ENCODE data around the gene ZNF784. TPM values are rescaled to one million over a fixed set of nuclear protein-coding genes. Genes with fewer than 3 reads are reported as not detected.

The ZNF784 gene
- total and polyA plus RNA-seq, 2 of the 4 experiments (the other 2 are of a cell fraction), result 2.5 to 3.7 TPM

DNA sequence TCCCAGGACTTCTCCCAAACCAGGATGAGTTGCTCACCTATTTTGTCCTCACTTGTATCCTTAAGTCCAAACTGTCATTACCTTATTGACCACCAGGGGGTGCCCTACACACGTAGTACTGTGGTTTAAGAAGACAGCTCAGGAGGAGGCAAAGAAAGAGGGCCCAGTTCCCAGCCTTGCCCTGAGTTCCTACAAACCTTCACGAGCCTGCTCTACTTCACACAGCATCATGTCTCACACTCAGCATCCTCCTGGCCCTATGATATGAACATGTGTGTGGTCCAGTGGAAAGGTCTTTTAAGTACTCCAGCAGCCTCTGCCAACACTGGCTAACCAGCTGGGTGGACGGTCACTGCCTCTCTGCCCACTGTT, 8.1 kb upstream of the ZNF784 start (continued):
- TF ChIP-seq POLR2A (IDR thresholded peaks at IDR 0.05; ENCODE audit: low read depth, low read length), result 0 out of 2 replicates have a peak, but pooled peaks have one; percentile 42

GRCh38 chr19:55626350-55626749, 2.0 kb upstream of the ZNF784 start:
- no peak overlapping the region for H2BK20ac ChIP-seq (ENCODE audit: low read depth, low read length)
- intact Hi-C loops (cut with micrococcal nuclease), result no loop called here

More at GRCh38 chr19:55626350-55626749, 2.0 kb upstream of the ZNF784 start:
- ATAC-seq (ENCODE audit: low read depth) (no peak), DNase-seq (no peak)
- no peak overlapping the region for H3K56ac ChIP-seq (ENCODE audit: extremely low read depth, insufficient read depth, low read length)
- peaks cover 6% of the 10 kb centered on the region; the same call in 1 of the 2 replicates for H3K36me3 ChIP-seq (ENCODE audit: control insufficient read depth, insufficient read depth, low read length)
- H2AFZ ChIP-seq (replicated peaks; ENCODE audit: low read length, poor library complexity), result no peak overlapping the region
- no peak overlapping the region for H3K27ac ChIP-seq (ENCODE audit: insufficient read depth, low read length)
- POLR2A ChIA-PET (ENCODE audit: unreplicated experiment), result interaction anchor here (0.7 kb wide), 1 partner anchor 28 kb away, joined by 3 read pairs; the partner anchor contains the start of gene U2AF2
- no peak overlapping the region for H2AK9ac ChIP-seq (replicated peaks; ENCODE audit: low read depth, low read length, poor library complexity)
- no peak overlapping the region for H3K23ac ChIP-seq (ENCODE audit: low read depth, low read length)
- no peak overlapping the region for H4K91ac ChIP-seq (ENCODE audit: insufficient read depth, low read depth, low read length)
- no peak overlapping the region for H2BK5ac ChIP-seq (ENCODE audit: low read depth, low read length, poor library complexity, severe bottlenecking)
- no peak overlapping the region for H2BK15ac ChIP-seq (ENCODE audit: low read depth, low read length)
- no peak overlapping the region for H2AK5ac ChIP-seq (ENCODE audit: low read depth, low read length)
- H4K5ac ChIP-seq (ENCODE audit: low read depth, low read length), result no peak overlapping the region
- WGBS, 2 experiments (ENCODE audit: extremely low coverage in 2 of 2, insufficient read length in 1 of 2), result 80% methylated on average over 3 of the region's 11 CpGs; no CpG with 5 or more reads in 1 of the 2 experiments
- no TSS peak for BruUV-seq (replicated peaks)
- no peaks in the 10 kb centered on the region; the same call in 1 of the 2 replicates for H4K20me1 ChIP-seq (ENCODE audit: insufficient read depth, low read length)
- no peak overlapping the region for H3K4ac ChIP-seq (ENCODE audit: low read depth, low read length)
- no peak overlapping the region for H2BK120ac ChIP-seq (ENCODE audit: low read depth, low read length)
- no peak overlapping the region for H3K14ac ChIP-seq (replicated peaks; ENCODE audit: low read depth, low read length)
- H4K8ac ChIP-seq (ENCODE audit: low read depth in 2 of 2, low read length in 2 of 2), result no peak overlapping the region
- TF ChIP-seq ELK1 (IDR thresholded peaks at IDR 0.05; ENCODE audit: borderline replicate concordance, low read depth, low read length) (no peak), RAD21 (IDR thresholded peaks at IDR 0.05; ENCODE audit: low read length) (no peak), BHLHE40 (IDR thresholded peaks at IDR 0.05; ENCODE audit: low read depth, low read length) (no peak), CTCF (conservative IDR thresholded peaks at IDR 0.05; ENCODE audit: low read depth, low read length) (no peak), NFE2L2 (IDR thresholded peaks at IDR 0.05; ENCODE audit: low read depth, low read length) (no peak), SMC3 (IDR thresholded peaks at IDR 0.05; ENCODE audit: low read depth, low read length) (no peak), POLR2A (IDR thresholded peaks at IDR 0.05; ENCODE audit: low read depth, low read length) (no peak), CHD1 (IDR thresholded peaks at IDR 0.05; ENCODE audit: low read depth, low read length) (no peak), MAFK (IDR thresholded peaks at IDR 0.05; ENCODE audit: low read depth, low read length) (no peak)
- no peaks in the 10 kb centered on the region for H3K9me1 ChIP-seq (ENCODE audit: insufficient read depth, low read length)
- H3K9me3 ChIP-seq (ENCODE audit: control insufficient read depth, insufficient read depth, low read length), result no peaks in the 10 kb centered on the region
- CTCF ChIA-PET, result no interaction called here
- no peak overlapping the region for H3K4me3 ChIP-seq (ENCODE audit: insufficient read depth, low read depth, low read length)
- no peak overlapping the region for H3K4me2 ChIP-seq (ENCODE audit: low read depth, low read length)
- no peak overlapping the region for H3K18ac ChIP-seq (ENCODE audit: low read depth, low read length)
- H3K27me3 ChIP-seq (ENCODE audit: control insufficient read depth, insufficient read depth, low read length), result no peaks in the 10 kb centered on the region
- in situ Hi-C loops (cut with MboI; ENCODE audit: low sequenced_read_pairs), result loop anchor here (25.0 kb wide), 2 partner anchors 339 to 514 kb away; partner anchors contain the start of genes BRSK1, HSPBP1 and PPP1R12C
- H3K4me1 ChIP-seq (ENCODE audit: control insufficient read depth, insufficient read depth, low read length), result no peaks in the 10 kb centered on the region
- no peak overlapping the region for H3K9ac ChIP-seq (ENCODE audit: low read depth, low read length)
- dilution Hi-C loops (cut with HindIII; ENCODE audit: low sequenced_read_pairs, unreplicated experiment), result no loop called here
- H3K79me1 ChIP-seq (ENCODE audit: low read depth in 1 of 2, low read length in 2 of 2), result peaks cover 7 to 17% of the 10 kb centered on the region in 2 experiments

All from IMR-90 (cell line).